DOHH2 (cell line): ENCODE data around the gene AMTN.

Experiments used
- H3F3A ChIP-seq: fragments of 200-600 bp; sonication (generic), shearing (Covaris generic); 2 replicates; pipeline ENCODE4 v1.6.0; 2016; ENCODE audit warnings: antibody characterized with exemption, mild to moderate bottlenecking; ENCODE audit not compliant: control insufficient read depth, insufficient read depth
- H3K27ac ChIP-seq: fragments of 200-600 bp; sonication (generic); 2 replicates; pipeline ENCODE4 v1.5.1; 2014; ENCODE audit warnings: low read depth, mild to moderate bottlenecking, low read length, moderate library complexity
- H3K27me3 ChIP-seq: fragments of 200-600 bp; sonication (generic); 2 replicates; pipeline ENCODE4 v1.6.1; 2014; ENCODE audit warnings: mild to moderate bottlenecking, low read length, mixed read lengths; ENCODE audit not compliant: control insufficient read depth
- H3K36me3 ChIP-seq: fragments of 200-600 bp; sonication (generic); 2 replicates; pipeline ENCODE4 v1.6.1; 2014; ENCODE audit warnings: mild to moderate bottlenecking, low read length, moderate library complexity, mixed read lengths; ENCODE audit not compliant: control insufficient read depth
- H3K4me1 ChIP-seq: fragments of 200-600 bp; sonication (generic); 2 replicates; pipeline ENCODE4 v1.6.1; 2014; ENCODE audit warnings: mild to moderate bottlenecking, low read length, mixed read lengths; ENCODE audit not compliant: control insufficient read depth
- H3K4me2 ChIP-seq: fragments of 200-600 bp; sonication (generic); 2 replicates; pipeline ENCODE4 v1.6.0; 2014; ENCODE audit warnings: mild to moderate bottlenecking, low read length, moderate library complexity
- H3K4me3 ChIP-seq: fragments of 200-600 bp; sonication (generic); 2 replicates; pipeline ENCODE4 v1.5.1; 2014; ENCODE audit warnings: mild to moderate bottlenecking, low read length, mixed read lengths
- H3K79me2 ChIP-seq: fragments of 200-600 bp; sonication (generic); 2 replicates; pipeline ENCODE4 v1.6.1; 2014; ENCODE audit warnings: mild to moderate bottlenecking, low read length, mixed read lengths; ENCODE audit not compliant: control insufficient read depth
- H3K9me2 ChIP-seq: fragments of 200-600 bp; sonication (generic); replicated peaks from 2 replicates; pipeline ENCODE4 v1.6.1; 2014; ENCODE audit warnings: mild to moderate bottlenecking, low read length, mixed read lengths; ENCODE audit not compliant: control insufficient read depth
- H3K9me3 ChIP-seq: fragments of 200-600 bp; sonication (generic); 2 replicates; pipeline ENCODE4 v1.6.1; 2014; ENCODE audit warnings: antibody characterized with exemption, low read length, mixed read lengths; ENCODE audit not compliant: control insufficient read depth, insufficient read depth
- H4K20me1 ChIP-seq: fragments of 200-600 bp; sonication (generic); 2 replicates; pipeline ENCODE4 v1.6.0; 2014; ENCODE audit warnings: low read depth, mild to moderate bottlenecking, antibody characterized with exemption, low read length, moderate library complexity; ENCODE audit not compliant: control insufficient read depth, insufficient read depth
- EZH2phosphoT487 ChIP-seq: fragments of 200-600 bp; sonication (generic); IDR thresholded peaks from 2 replicates; pipeline ENCODE4 v1.6.1; 2017; ENCODE audit warnings: borderline replicate concordance, mild to moderate bottlenecking, antibody characterized with exemption, low read length, moderate library complexity, mixed read lengths
- TF ChIP-seq, protein P1 (sequence below): fragments of 200-600 bp; sonication (generic); IDR thresholded peaks from one replicate; pipeline ENCODE4 v1.5.1; 2014; ENCODE audit warnings: antibody characterized with exemption, mild to moderate bottlenecking, low read depth, low read length; ENCODE audit not compliant: poor library complexity, severe bottlenecking

The AMTN gene

DNA sequence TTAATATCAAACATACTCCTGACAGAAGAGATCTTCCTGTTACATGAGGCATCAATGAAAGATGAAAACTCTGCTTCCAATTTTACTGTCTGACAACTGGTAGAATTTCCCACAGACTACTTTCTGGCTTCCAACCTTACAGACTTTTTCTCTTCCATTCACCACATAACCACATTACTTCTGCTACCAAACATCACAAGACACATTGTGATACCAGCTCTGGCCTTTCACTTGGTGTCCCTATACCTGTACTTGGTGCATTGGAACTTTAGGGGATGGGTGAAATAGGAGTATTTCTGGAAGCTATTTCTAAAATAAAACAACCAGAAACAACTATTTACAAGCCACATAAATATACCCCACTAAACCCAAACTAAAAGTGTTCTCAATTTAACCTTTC lies 20.5 kb downstream of the AMTN start:
- no peaks in the 10 kb centered on the region for H3K79me2 ChIP-seq
- TF ChIP-seq, protein P1, sequence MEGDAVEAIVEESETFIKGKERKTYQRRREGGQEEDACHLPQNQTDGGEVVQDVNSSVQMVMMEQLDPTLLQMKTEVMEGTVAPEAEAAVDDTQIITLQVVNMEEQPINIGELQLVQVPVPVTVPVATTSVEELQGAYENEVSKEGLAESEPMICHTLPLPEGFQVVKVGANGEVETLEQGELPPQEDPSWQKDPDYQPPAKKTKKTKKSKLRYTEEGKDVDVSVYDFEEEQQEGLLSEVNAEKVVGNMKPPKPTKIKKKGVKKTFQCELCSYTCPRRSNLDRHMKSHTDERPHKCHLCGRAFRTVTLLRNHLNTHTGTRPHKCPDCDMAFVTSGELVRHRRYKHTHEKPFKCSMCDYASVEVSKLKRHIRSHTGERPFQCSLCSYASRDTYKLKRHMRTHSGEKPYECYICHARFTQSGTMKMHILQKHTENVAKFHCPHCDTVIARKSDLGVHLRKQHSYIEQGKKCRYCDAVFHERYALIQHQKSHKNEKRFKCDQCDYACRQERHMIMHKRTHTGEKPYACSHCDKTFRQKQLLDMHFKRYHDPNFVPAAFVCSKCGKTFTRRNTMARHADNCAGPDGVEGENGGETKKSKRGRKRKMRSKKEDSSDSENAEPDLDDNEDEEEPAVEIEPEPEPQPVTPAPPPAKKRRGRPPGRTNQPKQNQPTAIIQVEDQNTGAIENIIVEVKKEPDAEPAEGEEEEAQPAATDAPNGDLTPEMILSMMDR = no peak
- TF ChIP-seq EZH2phosphoT487 = no peak
- H3K27ac ChIP-seq = no peak overlapping the region
- H3F3A ChIP-seq = no peaks in the 10 kb centered on the region
- no peaks in the 10 kb centered on the region for H3K27me3 ChIP-seq
- H3K36me3 ChIP-seq = no peaks in the 10 kb centered on the region
- no peaks in the 10 kb centered on the region for H3K9me2 ChIP-seq
- no peak overlapping the region for H3K4me2 ChIP-seq
- no peaks in the 10 kb centered on the region for H4K20me1 ChIP-seq
- H3K4me1 ChIP-seq = no peaks in the 10 kb centered on the region
- H3K4me3 ChIP-seq = no peak overlapping the region
- H3K9me3 ChIP-seq = no peaks in the 10 kb centered on the region

DNA sequence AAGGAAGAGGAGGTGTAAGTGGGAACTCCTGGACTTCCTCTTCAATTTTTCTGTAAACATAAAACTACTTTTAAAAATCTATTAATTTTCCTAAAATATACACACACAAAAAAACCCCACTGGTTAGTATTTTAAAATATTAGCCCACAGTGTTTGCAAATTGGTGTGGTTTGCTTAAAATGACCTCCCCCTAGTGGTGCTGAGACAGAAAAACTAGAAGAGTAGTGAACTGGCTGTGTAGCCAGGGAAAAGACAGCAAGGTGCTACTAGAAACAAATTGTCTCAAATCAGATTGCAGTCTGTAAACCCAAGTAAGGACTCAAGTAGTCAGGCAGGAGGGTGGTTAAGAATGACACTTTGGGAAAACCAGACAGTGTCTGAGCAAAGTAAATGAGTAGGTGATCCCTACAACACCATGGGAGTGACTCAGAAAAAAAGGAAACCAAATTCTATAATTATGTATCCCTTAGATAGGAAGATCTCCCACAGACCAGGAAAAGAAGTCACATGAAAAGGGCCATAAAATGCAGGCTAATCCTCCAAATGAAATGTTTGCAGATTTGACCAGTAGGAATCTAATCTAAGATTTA lies 26.0 kb downstream of the AMTN start:
- Histone ChIP-seq H3K4me2 (no peak overlapping the region), H3F3A (no peaks in the 10 kb centered on the region), H3K27me3 (no peaks in the 10 kb centered on the region), H3K9me3 (no peaks in the 10 kb centered on the region), H3K9me2 (no peaks in the 10 kb centered on the region), H3K4me1 (no peaks in the 10 kb centered on the region), H3K36me3 (no peaks in the 10 kb centered on the region), H3K4me3 (no peak overlapping the region), H3K79me2 (no peaks in the 10 kb centered on the region), H3K27ac (no peak overlapping the region), H4K20me1 (no peaks in the 10 kb centered on the region)
- TF ChIP-seq EZH2phosphoT487 = no peak
- TF ChIP-seq, protein P1 = peak; percentile 72

DNA sequence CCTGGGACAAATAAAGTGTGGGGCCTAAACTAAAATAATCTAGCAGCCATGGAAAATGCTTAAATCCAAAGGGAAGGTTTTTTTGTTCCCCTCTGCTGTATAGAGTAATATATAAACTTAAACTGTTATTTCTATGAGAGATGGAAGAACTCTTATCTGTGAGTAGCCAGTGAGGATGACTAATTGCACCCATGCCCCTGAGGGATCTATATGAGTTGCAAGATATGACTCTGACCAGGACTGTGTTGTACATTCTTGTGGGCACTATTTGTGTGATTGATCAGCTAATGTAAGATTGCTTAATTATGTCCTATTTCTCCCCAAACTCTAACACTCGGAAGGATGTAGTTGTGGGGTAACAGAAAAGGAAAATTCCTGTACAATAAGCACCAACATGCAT lies 38.5 kb downstream of the AMTN start:
- Histone ChIP-seq H3K4me2 (no peak overlapping the region), H3F3A (no peaks in the 10 kb centered on the region; the same call in 1 of the 2 replicates), H3K36me3 (no peaks in the 10 kb centered on the region), H3K9me2 (no peaks in the 10 kb centered on the region), H3K27ac (no peak overlapping the region), H3K79me2 (no peaks in the 10 kb centered on the region), H4K20me1 (no peaks in the 10 kb centered on the region), H3K9me3 (no peaks in the 10 kb centered on the region), H3K4me3 (no peak overlapping the region), H3K4me1 (peaks cover 10% of the 10 kb centered on the region), H3K27me3 (no peaks in the 10 kb centered on the region)
- TF ChIP-seq, protein P1 = no peak
- no peak for TF ChIP-seq EZH2phosphoT487
